ENCODE measurements around the gene THSD4. TPM values are rescaled to one million over a fixed set of nuclear protein-coding genes. Genes with fewer than 3 reads are reported as not detected.

THSD4 gene
- total RNA-seq, 1 experiment from 2014 or later: 65.4 TPM

DNA sequence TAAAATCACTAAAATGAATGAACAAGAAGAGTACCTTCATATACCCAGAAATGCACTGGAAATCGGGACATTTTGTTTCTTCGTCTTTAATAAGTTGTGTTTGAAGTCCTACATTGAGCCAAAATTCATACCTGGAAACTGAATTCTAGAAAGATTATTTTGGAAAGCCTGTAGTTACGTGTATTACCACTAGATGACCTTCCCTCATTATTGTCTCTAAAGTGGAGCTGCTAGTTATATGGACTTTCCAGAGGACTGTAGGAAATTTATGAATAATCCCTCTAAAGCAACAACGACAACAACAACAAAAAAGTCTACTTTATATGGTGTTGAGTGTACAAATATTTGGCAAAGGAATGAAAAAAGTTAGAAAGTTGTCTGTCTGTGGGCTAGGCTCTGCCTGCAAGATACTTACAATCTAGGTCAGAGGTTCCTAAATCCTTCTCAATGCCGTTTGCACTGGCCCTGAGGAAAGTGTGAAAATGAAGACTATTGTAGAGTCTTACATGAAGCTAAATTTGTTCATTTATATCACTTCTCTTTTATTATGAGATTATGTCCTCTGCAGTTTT is 460.3 kb downstream of the THSD4 start:
- no peaks in the 10 kb centered on the region for H3K9me3 ChIP-seq (ENCODE audit: control insufficient read depth, insufficient read depth, low read depth, low read length)
- H3K36me3 ChIP-seq (ENCODE audit: control insufficient read depth, insufficient read depth, low read length): no peaks in the 10 kb centered on the region
- CTCF ChIA-PET: interaction anchor here (0.5 to 1.6 kb wide), 6 partner anchors 19 to 170 kb away, joined by 3 to 7 read pairs (median 4); no protein-coding TSS in a partner anchor
- BruUV-seq (replicated peaks): no TSS peak
- H3K4me3 ChIP-seq (ENCODE audit: low read depth in 2 of 2, low read length in 2 of 2): no peak overlapping the region
- DNase-seq (ENCODE audit: low read depth, low spot score) (no peak), ATAC-seq (no peak)
- intact Hi-C loops (cut with micrococcal nuclease; ENCODE audit: unreplicated experiment): loop anchor here (5.0 kb wide), 2 partner anchors 57 to 77 kb away; no protein-coding TSS in a partner anchor
- H3K4me1 ChIP-seq (ENCODE audit: control insufficient read depth, insufficient read depth, low read length): no peaks in the 10 kb centered on the region
- POLR2A ChIA-PET: no interaction called here
- TF ChIP-seq, protein P1, sequence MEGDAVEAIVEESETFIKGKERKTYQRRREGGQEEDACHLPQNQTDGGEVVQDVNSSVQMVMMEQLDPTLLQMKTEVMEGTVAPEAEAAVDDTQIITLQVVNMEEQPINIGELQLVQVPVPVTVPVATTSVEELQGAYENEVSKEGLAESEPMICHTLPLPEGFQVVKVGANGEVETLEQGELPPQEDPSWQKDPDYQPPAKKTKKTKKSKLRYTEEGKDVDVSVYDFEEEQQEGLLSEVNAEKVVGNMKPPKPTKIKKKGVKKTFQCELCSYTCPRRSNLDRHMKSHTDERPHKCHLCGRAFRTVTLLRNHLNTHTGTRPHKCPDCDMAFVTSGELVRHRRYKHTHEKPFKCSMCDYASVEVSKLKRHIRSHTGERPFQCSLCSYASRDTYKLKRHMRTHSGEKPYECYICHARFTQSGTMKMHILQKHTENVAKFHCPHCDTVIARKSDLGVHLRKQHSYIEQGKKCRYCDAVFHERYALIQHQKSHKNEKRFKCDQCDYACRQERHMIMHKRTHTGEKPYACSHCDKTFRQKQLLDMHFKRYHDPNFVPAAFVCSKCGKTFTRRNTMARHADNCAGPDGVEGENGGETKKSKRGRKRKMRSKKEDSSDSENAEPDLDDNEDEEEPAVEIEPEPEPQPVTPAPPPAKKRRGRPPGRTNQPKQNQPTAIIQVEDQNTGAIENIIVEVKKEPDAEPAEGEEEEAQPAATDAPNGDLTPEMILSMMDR (IDR thresholded peaks at IDR 0.05): peak; percentile 65; the same call in 1 of the 2 replicates
- no peak for TF ChIP-seq POLR2AphosphoS5 (IDR thresholded peaks at IDR 0.05; ENCODE audit: low read depth, low read length)
- H3K27ac ChIP-seq (ENCODE audit: low read length): no peak overlapping the region
- H3K27me3 ChIP-seq (ENCODE audit: control insufficient read depth, insufficient read depth, low read length): no peaks in the 10 kb centered on the region
- in situ Hi-C loops (cut with HindIII; ENCODE audit: low pct_unique_long_range_greater_than_20kb, low sequenced_read_pairs): no loop called here

DNA sequence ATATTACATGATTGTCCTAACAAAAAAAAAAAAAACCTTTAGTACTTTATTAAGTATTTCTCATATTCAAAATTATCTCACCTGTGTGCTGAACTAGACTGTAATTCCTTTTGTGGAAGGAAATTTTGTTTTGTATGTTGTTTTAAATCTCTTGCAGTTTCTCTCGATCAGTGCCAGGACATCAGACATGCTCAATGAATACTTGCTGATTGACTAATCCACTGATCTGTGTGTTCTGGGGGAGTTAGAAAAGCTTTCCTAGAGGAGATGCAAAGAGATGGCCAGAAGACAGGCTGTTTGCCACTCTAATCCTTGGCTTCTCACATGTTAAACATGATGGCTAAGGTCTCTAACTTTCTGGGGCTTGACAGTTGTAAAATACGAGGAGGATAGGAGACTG is 461.8 kb downstream of the THSD4 start:
- ATAC-seq (no peak), DNase-seq (ENCODE audit: low read depth, low spot score) (no peak)
- no peak for TF ChIP-seq TCF7L2 (IDR thresholded peaks at IDR 0.05; ENCODE audit: low read depth, low read length)
- no peak for TF ChIP-seq POLR2AphosphoS5 (IDR thresholded peaks at IDR 0.05; ENCODE audit: low read depth, low read length)
- TF ChIP-seq, protein P1 (IDR thresholded peaks at IDR 0.05): no peak
- TF ChIP-seq, protein P2, sequence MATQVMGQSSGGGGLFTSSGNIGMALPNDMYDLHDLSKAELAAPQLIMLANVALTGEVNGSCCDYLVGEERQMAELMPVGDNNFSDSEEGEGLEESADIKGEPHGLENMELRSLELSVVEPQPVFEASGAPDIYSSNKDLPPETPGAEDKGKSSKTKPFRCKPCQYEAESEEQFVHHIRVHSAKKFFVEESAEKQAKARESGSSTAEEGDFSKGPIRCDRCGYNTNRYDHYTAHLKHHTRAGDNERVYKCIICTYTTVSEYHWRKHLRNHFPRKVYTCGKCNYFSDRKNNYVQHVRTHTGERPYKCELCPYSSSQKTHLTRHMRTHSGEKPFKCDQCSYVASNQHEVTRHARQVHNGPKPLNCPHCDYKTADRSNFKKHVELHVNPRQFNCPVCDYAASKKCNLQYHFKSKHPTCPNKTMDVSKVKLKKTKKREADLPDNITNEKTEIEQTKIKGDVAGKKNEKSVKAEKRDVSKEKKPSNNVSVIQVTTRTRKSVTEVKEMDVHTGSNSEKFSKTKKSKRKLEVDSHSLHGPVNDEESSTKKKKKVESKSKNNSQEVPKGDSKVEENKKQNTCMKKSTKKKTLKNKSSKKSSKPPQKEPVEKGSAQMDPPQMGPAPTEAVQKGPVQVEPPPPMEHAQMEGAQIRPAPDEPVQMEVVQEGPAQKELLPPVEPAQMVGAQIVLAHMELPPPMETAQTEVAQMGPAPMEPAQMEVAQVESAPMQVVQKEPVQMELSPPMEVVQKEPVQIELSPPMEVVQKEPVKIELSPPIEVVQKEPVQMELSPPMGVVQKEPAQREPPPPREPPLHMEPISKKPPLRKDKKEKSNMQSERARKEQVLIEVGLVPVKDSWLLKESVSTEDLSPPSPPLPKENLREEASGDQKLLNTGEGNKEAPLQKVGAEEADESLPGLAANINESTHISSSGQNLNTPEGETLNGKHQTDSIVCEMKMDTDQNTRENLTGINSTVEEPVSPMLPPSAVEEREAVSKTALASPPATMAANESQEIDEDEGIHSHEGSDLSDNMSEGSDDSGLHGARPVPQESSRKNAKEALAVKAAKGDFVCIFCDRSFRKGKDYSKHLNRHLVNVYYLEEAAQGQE (IDR thresholded peaks at IDR 0.05; ENCODE audit: insufficient read depth in 1 of 2, low read depth in 2 of 2, low read length in 1 of 2): no peak
- H3K27ac ChIP-seq (ENCODE audit: low read length): no peak overlapping the region
- ChIA-PET CTCF (no interaction called here), POLR2A (no interaction called here)
- no TSS peak for BruUV-seq (replicated peaks)
- in situ Hi-C loops (cut with HindIII; ENCODE audit: low pct_unique_long_range_greater_than_20kb, low sequenced_read_pairs) (no loop called here), intact Hi-C loops (cut with micrococcal nuclease; ENCODE audit: unreplicated experiment) (loop anchor here (5.0 kb wide), 2 partner anchors 55 to 75 kb away; no protein-coding TSS in a partner anchor)
- no peaks in the 10 kb centered on the region for H3K9me3 ChIP-seq (ENCODE audit: control insufficient read depth, insufficient read depth, low read depth, low read length)
- H3K27me3 ChIP-seq (ENCODE audit: control insufficient read depth, insufficient read depth, low read length): no peaks in the 10 kb centered on the region
- H3K36me3 ChIP-seq (ENCODE audit: control insufficient read depth, insufficient read depth, low read length): no peaks in the 10 kb centered on the region
- H3K4me3 ChIP-seq (ENCODE audit: low read depth in 2 of 2, low read length in 2 of 2): no peak overlapping the region
- H3K4me1 ChIP-seq (ENCODE audit: control insufficient read depth, insufficient read depth, low read length): no peaks in the 10 kb centered on the region
